ENCODE data around the gene HPN.

- TF ChIP-seq CTCF (IDR thresholded peaks at IDR 0.05): no peak
- no peak for TF ChIP-seq POLR2A (IDR thresholded peaks at IDR 0.05)
Measured at GRCh38 chr19:35018379-35018778, 23.1 kb upstream of the HPN start.

All from tibial nerve (tissue), 3 donors.